ENCODE results near the gene FXYD1.

DNA sequence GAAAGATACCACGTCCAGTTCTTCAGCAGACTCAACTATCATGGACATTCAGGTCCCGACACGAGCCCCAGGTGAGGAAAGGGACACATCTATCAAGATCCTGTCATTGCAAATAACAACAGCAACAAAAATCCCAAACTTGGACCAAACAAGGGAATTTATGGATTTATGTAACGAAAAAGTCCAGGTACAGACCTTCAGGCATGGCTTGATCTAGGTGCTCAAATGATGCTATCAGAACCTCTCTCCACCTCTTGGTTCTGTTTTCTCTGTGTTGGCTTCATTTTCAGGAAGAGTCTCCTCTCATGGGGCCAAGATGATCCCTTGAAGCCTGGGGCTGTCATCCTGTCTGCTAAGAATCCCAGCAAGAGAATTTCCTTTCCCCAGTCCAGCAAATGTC is 18.8 kb downstream of the FXYD1 start:
- TF ChIP-seq POLR2A (IDR thresholded peaks at IDR 0.05; ENCODE audit: low read depth, low read length) (no peak), POLR2AphosphoS5 (IDR thresholded peaks at IDR 0.05; ENCODE audit: low read depth, low read length) (no peak)

Measured in GM12892 (cell line).